GM18907 (cell line): ENCODE data around the gene FUT3.
"Not testable (repeated sequence)": the region's sequence is repeated elsewhere in the genome, so short reads cannot be mapped to it uniquely, and the experiment has no call there.

ENCODE experiments used
- ATAC-seq: cut with Tn5 transposase; IDR thresholded peaks from one replicate; pipeline ENCODE4 v1.9.1; 2021; ENCODE audit warnings: mild to moderate bottlenecking, moderate library complexity; ENCODE audit not compliant: unreplicated experiment

FUT3 gene

GRCh38 chr19:5851302-5851701, at the start of gene FUT3:
FUT3 (minus strand) TSS chr19:5851449.
- ATAC-seq, result no peak

- ATAC-seq, result no peak
These were observed 49.7 kb upstream of the FUT3 start for GRCh38 chr19:5900976-5901375.

- ATAC-seq, result no peak
These were observed 48.7 kb upstream of the FUT3 start for GRCh38 chr19:5899728-5900526.

GRCh38 chr19:5897189-5897969, 46.1 kb upstream of the FUT3 start:
- no peak for ATAC-seq

GRCh38 chr19:5896365-5897076, 45.3 kb upstream of the FUT3 start:
- ATAC-seq, result no peak

- ATAC-seq, result no peak
These were observed 44.6 kb upstream of the FUT3 start for GRCh38 chr19:5895890-5896289.

GRCh38 chr19:5895409-5895808, 44.2 kb upstream of the FUT3 start:
- no peak for ATAC-seq

GRCh38 chr19:5894704-5895349, 43.6 kb upstream of the FUT3 start:
- no peak for ATAC-seq

GRCh38 chr19:5893907-5894703, 42.9 kb upstream of the FUT3 start:
- no peak for ATAC-seq

GRCh38 chr19:5893296-5893903, 42.2 kb upstream of the FUT3 start:
- ATAC-seq, result no peak

- no peak for ATAC-seq
These were observed 41.6 kb upstream of the FUT3 start for GRCh38 chr19:5892772-5893275.

- ATAC-seq, result no peak
These were observed 40.9 kb upstream of the FUT3 start for GRCh38 chr19:5891938-5892771.

GRCh38 chr19:5891572-5891937, 40.3 kb upstream of the FUT3 start:
- ATAC-seq, result no peak

- no peak for ATAC-seq
These were observed 38.9 kb upstream of the FUT3 start for GRCh38 chr19:5890099-5890498.

- ATAC-seq, result no peak
These were observed 38.2 kb upstream of the FUT3 start for GRCh38 chr19:5889288-5889971.

GRCh38 chr19:5884065-5884811, 33.0 kb upstream of the FUT3 start:
- ATAC-seq, result not testable (repeated sequence)

GRCh38 chr19:5883157-5883873, 32.1 kb upstream of the FUT3 start:
- ATAC-seq, result not testable (repeated sequence)
